ENCODE data around the gene TNNT3.

Gene TNNT3

DNA sequence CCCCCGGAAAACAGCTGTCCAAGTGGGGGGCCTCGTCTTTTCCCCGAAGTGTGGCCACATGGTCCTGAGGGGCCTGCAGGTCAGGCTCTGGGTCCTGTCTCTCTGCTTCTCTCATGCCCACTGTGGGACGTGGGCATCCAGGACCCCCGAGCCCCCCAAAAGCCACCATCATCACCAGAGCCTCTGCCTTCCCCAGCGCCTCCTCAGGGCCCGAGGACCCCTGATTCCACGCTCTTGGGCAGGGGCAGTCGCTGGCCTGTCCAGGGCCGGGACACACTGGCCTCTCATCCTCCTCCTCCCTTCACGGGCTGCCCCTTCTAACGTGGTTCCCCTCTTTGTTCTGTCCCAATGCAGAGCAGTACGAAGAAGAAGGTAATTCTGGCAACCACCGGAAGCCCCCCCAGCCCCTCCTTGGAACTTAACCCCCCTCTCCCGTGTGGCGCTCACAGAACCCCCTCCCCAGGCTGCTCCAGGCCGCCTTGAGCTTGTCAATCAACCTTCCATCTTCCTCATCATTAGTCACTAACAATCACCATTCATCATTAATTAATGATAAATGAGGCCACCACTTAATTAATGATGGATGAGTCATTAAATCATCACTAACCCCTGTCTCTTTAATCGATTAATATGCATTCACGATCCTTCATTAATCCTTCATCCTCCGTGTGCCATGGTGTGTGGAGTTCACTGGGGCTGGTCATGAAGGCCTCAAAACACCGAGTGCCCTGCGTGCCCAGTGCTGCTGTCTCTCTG, 3.9 kb downstream of the TNNT3 start:
- DNase-seq (no peak), ATAC-seq (no peak)

DNA sequence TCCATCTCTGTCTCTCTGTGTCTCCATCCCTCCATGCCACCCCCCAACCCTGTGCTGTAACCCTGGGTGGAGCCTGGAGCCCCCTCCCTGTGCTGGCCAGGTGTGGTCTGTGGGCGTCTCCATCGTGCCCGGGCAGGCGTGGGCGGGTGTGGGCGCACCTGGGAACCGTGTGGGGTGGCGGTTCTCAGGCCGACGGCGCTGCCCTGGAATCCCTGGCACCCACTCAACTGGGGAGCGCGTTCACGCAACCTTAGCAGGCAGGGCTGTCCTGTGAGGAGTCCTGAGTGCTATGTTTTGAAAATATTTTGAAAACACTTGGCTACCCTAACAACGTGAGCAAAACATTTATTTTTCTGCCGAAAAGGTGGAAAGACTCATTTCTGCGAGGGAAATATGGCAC, 4.7 kb downstream of the TNNT3 start:
- DNase-seq (no peak), ATAC-seq (no peak)

DNA sequence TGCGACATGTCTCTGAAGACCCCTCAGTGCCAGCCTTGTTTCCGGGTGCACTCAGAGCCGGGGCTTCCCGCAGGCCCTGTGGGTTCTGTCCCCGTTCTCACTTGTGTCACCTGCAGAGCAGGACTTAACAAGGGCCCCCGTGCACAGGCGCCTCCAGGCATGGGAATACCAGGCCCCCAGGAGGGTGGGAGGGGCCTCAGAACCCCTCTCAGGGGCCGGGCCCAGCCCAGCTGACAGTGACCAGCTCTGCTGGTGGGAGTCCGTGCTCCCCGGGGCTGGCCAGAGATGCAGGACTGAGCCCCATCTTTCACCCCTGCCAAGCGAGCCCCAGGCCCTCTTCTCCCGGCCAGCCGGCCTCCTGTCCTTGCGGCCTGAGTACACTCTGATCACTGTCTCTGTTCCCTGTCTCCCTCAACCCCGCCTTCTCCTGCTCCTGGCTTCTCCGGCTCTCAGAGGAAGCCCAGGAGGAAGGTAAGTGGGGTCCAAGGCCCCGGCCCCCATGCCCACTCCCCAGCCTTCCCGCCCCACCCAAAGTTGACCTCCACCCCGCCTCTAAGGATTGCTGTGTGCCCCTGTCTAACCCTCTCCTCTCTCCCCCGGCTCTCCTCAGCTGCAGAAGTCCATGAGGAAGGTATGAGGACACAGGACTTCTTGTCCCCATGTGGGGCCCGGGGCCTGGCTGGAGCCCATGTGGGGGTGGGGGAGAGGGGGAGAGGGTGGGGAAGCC, 5.3 kb downstream of the TNNT3 start:
- DNase-seq (no peak), ATAC-seq (no peak)

DNA sequence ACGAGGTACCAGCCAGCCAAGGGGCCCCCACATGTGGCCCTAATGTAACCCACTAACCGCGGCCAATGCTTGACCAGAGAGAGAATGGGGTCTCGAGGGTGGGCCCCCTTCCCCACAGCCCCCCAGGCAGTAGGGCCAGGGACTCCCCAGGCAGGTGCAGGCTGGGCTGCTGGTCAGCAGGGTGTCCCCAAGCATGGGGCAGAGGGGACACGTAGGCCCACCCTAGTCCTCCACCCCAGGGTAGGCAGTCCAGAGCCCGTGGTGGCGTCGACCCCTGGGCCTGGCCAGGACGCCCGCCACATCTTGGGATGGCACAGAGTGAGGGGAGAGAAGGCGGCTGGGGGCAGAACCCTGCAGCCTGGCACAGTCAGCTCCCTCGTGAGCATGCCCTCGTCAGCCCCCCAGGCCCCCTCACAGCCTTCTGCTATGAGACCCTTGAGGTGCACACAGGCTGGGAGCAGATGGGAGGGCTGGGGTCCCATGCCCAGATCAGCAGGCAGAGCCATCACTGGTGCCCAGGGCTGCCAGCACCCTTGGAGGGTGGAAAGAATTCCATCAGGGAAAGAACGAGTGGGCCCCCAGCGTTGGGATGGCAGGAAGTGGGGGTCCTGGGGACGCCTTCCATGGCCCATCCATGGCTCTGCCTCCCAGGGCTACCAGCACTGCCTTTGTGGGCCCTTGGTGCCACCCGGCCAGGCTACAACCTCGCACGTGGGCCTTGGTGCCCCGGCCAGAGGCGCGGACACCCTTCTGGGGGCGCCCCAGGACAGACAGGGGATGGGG, 6.1 kb downstream of the TNNT3 start:
- ATAC-seq (no peak), DNase-seq (no peak)

DNA sequence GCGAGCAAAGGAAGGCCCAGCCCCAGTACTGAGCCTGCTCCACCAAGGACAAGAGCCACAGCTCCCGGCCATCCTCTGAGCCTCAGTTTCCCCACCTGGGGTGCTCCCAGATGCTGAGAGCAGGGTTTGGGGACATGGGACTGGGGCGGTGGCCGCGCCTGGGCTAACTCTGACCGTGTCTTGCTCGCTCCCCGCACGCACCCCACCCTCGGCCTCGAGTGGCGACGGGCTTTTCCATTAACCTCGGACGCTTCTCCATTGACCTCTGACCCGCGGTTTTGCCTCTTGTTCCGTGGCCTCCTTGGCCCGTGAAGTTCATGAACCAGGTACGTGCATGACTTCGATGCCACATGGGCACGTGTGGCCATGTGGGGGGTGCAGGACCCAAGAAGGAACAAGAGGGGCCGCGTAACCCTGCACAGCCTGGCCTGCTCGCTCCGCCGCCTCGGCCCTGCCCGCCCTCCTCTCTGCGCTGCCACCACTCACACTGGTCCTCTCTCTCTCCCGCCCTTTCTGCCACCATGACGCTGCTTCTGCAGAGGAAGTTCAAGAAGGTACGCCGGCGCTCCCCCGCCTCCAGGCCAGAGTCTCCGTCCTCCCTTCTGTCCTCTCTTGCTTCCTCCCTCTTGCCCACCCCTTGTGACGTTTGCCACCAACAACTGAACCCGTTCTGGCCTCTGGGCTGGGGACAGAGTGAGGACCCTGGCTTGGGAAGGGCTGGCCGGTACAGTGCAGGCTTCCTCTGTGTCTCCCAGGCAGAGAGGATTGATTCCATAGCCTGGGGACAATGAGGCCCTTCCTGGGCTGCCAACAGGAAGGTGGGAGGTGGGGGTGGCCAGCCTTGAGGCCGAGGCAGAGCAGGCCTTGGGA, 6.9 kb downstream of the TNNT3 start:
- ATAC-seq (no peak), DNase-seq (no peak)

DNA sequence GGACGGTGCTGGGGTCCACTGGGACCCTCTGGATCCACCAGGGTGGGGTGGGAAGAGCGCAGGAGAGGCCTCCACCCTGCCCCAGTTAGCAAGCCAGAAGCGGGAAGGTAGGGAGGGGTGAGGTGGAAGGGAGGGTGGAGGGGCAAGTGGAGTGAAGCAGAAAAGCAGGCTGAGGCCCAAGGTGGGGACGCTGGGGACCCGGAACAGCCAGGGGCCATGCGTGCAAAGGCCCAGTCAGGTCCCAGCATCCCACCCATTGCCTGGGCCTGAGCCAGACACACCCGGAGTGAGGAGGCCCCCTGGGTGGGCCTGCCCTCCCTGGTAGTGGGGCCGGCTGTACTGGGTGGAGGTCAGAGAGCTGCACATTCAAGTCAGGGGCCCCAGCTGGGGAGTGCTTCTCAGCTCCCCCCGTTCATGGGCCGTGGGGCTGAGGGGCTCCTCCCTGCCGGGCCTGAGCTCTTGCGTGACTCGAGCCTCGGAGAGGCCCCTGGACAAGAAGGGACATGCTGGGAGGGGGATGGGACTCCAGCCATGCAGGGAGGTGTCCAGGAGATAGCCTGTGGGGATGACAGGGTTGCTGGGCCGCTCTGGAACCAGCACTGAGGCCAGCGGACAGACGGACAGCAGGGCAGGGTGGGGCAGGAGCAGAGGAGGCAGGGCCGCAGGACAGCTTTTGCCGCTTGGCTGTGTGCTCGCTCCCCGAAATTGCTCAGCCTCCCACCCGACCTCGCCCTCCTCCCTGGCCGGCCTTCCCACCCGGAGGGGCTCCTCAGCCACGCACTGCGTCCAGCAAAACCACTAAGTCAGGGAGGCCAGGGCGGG, 7.7 kb downstream of the TNNT3 start:
- ATAC-seq (no peak), DNase-seq (no peak)

DNA sequence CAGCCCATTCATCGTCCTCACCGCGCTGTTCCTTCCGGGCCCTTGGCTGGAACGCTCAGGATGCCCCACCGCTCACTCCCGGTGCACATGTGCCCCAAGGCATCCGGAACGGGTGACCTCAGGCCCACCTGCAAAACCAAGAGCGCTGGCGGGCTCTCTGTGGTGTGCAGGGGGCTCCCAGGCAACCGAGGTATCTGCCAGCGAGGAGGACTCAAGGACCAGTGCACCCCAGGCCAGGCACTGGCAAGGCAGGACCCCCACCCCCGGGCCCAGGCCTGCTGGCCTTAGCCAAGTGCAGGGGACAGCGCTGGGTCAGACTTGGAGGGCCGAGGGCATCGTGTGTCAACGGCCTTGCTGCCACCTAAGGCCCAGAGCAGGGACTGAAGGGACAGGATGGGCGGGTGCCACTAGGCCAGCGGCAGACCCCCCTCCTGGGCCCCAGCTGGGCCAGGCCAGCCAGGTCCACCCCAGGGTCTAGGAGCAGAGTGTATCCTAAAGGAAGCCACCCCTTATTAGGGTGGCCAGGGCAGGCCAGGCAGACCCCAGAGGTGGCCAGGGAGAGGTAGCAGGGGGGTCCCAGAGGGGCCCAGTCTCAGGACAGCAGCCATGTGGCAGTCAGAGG, 8.5 kb downstream of the TNNT3 start:
- no peak for ATAC-seq

DNA sequence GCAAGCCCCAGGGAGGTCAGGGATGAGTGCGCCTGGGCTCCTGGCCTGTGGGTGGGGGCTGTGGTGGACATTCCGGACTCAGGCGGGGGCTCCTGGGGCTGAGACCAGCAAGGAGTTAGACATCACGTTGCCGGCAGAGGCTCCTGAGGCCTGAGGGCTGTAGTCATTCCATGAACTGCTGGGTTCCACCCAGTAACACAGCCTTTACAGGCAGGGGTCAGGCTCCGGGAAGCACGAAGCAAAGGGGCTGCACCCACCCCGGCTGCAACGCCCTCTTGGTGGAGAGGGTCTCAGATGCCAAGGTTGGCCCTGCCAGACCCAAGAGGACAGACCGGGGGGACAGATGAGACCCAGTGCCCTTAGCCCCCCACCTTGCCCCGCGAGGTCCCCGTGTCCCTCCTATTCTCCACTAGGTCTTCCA, 9.0 kb downstream of the TNNT3 start:
- ATAC-seq (no peak), DNase-seq (no peak)

More for the DNA sequence above, 8.5 kb downstream of the TNNT3 start:
- no peak for DNase-seq

DNA sequence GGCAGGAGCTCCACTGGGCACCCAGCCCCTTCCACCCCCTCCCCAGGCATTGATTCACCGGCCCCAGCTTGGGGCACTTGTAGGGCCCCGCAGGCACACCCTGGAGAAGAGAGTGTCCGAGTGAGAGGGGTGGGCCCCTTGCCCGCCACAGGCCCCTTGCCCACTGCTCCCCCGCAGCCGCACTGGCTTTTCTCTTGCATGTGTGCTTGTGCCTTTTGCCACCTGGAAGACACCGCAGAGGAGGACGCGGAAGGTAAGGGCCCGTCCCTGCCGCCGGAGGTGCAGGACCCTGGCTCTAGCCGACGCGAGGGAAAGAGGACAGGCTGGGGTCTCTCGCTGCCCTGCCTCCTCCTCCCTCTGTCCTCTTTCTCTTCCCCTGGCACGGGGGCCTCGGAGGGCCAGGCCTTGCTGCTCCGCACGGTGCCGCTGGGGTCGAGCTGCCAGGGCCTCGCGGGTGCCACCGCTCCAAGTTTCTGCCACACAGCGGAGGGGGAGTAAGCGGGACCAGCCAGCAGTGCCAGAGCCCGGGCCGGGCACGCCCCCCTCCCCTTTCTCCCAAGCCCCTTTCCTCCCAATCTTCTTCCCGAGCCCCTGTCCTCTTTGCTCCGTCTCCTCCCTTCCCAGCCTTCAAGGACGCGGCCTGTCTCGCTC, 9.5 kb downstream of the TNNT3 start:
- DNase-seq = no peak
- ATAC-seq = no peak

DNA sequence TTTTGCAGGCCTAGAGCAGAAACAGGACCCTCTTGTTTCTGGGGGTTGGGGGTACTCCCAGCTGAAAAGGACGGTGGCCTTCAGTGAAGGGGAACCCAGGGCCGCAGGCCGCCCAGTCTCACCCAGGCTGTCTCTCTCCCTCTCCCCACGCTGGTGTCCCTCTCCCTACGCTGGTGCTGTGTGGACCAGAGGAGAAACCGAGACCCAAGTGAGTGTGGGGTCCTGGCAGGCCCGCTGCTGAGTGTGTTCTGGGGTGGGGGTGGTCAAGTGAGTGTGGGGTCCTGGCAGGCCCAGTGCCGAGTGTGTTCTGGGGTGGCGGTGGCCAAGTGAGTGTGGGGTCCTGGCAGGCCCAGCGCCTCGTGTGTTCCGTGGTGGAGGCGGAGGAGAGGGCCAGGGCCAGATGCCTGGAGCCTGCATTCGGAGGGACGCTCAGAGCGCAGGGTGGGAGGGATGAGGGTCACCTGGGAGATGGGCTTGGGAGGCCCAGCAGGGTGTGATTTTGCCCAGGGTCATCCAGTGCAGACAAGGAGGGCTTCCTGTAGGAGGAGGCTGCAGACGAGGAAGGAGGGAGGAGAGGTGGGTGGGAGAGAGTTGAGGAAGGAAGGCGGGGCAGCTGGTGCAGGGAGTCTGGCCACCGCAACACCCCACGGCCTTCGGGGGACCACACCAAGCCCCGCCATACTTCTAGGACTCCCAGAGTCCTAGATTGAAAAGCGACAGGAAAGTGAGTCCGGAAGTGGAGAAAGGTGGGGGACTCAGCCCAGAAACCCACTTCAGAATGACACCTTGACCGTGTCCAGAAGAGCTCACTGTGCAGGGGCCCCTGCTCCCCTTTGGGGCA, 10.3 kb downstream of the TNNT3 start:
- ATAC-seq = no peak
- DNase-seq = no peak

DNA sequence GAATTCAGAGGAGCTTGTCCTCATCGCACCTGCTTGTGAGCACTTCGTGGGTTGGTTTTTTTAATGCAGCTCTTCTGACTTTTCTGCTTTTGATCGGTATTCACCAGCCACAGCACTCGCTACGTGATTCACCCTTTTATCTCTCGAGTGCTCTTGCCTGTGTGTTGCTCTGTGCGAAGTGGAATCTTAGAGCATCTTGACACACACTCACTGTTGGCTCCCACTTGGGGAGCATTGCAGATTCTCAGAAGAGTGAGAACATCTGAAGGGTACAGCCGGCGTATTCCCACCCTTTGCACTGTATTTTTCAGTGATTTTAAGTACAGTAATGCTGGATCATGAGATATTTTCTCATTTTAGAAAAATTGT, 10.9 kb downstream of the TNNT3 start:
- ATAC-seq (no peak), DNase-seq (no peak)

DNA sequence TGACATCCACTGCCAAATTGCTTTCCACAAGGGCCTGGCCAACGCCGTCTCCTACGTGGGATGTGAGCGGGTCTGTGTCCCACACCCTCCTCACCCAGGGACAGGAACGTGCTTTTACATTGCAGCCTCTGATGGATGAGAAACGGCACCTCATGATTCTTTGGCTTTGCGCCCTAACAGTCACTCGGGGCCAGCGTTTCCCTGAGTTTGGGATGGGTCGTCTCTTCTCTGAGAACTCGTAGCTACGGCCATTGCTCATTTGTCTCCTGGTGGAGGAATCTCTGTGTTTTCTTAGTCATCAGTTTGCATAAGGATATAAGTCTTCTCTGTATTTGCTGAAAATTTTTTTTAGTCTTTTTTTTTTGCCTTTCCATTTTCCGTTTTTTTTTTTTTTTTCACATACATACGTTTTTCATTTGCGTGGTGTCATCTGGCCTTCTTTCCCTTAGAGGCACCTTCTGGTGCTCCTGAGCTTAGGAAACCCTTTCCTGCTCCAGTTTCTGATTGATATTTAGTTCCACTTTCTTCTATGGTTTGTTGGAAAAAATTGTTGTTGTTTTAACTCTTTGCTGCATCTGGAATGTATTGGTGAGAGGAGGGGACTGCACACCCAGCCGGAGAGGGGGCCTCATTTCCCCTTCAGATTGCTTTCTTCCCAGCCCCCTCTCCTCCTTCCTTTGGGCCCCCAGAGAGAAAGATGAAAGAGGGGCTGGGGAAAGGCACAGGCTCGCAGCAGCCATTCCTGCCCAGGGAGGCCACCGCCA, 12.0 kb downstream of the TNNT3 start:
- no peak for ATAC-seq
- DNase-seq = no peak

DNA sequence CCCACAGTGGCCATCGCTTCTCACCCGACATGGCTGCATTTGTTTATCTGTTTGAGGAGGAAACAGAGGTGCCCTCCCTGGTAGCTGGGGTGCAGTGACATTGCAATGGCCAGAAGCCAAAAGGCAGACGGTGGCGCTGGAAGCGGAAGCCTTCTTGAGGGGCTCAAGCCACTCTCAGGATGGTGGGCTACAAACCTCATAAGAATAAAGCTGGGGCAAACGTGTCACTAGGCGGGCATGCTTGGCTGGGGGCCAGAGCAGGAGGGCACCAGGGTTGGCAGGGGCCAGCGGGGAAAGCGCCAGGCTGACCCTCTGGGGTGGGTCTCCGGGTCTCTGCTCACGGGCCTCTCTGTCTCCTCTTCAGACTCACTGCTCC, 12.6 kb downstream of the TNNT3 start:
- no peak for ATAC-seq
- DNase-seq = no peak

DNA sequence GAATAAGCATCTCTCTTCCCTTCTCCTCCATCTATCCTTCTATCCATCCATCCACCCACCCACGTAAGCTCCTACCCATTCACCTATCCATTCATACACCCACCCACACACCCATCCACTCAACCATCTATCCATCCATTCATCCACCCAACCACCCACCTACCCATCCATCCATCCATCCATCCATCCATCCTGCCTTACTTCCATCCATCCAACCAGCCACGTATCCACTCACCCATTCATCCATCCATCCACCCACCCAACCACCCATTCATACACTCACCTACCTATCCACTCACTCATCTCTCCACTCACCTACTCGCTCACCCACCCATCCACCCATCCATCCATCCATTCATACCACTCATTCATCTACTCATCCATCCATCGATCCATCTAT, 13.2 kb downstream of the TNNT3 start:
- DNase-seq (no peak), ATAC-seq (no peak)

DNA sequence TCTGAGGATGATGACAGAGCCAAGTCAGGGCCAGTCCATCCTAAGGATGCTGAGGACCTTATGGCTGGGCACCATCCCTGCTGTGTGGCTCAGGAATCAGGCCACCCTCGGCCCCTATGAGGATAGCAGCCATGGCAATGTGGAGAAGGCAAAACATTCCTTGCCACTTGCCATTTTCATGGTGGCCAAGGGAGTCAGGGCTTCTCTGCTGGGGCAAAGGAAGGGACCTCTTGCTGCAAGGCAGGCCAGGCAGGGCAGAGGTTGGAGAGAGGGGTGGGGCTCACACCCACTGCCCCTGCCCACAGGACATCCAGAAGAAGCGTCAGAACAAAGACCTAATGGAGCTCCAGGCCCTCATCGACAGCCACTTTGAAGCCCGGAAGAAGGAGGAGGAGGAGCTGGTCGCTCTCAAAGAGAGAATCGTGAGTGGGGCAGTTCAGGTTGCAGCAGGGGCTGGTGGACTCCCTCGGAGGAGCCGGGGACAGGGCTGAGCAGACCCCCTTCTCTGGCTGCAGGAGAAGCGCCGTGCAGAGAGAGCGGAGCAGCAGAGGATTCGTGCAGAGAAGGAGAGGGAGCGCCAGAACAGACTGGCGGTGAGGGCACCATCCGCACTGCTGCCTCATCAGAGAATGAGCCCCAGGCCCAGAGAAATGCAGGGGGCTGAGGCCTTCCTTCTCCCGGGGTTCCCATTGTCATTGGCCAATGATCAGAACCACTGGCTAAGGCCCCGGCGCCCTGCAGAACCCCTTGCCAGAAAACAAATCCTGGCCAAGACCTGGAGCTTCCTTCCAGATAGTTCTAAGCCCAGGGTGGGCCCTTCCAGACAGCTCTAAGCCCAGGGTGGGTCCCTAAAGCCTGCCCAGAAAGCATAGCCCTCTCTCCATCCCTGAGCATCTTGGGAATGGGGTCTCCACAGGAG, 14.2 kb downstream of the TNNT3 start:
- DNase-seq (no peak), ATAC-seq (no peak)

DNA sequence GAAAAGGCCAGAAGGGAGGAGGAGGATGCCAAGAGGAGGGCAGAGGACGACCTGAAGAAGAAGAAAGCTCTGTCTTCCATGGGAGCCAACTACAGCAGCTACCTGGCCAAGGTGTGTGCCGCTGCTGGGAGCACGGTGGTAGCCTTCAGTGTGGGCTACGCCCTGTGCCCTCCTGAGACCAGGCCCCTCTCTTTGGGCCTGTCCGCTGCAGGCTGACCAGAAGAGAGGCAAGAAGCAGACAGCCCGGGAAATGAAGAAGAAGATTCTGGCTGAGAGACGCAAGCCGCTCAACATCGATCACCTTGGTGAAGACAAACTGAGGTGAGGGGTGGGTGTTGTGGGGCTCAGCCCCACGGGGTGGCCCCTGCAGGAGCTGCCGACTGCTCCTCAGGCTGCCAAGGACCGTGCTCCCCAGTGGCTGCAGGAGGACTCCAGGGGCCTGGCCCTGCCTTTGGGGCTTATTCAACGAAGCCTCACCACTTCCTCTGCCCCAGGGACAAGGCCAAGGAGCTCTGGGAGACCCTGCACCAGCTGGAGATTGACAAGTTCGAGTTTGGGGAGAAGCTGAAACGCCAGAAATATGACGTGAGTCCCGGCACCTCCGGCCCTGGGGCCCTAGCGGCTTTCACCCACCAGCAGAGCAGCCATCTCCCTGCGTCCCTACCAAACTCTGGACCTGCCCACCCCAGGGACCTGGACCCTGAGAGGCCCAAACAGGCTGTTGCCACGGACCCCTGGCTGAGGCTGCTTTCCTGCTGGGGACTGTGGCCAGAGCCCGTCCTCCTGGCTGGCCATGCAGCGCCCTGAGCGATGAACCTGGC, 15.0 kb downstream of the TNNT3 start:
- ATAC-seq (no peak), DNase-seq (no peak)
